ENCODE results near the gene PI4KA.
"Not testable (repeated sequence)": the region's sequence is repeated elsewhere in the genome, so short reads cannot be mapped to it uniquely, and the experiment has no call there.

Gene PI4KA

DNA sequence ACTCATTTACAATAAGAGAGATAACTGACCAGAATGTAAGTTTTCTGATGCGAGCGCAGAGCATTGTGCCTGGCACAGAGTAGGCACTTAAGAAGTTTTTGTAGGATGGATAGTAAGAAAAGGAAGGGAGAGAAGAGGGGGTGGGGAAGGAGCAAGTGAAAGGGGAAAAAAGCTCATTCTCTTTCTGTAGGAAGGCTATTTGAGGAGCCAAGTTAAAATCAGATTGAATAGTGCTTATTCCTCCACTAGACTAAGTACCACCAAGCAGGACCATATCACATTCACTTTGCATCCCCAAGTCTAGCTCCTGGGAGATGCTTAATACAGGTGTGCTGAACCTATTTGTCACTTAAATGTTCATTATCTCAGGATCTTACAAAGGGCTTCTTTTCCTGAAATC is 44.5 kb upstream of the PI4KA start:
- no peak for DNase-seq (ENCODE audit: low read depth)
- no peak overlapping the region for H3K4me3 ChIP-seq (ENCODE audit: low read depth, low read length)
- TF ChIP-seq MYC (IDR thresholded peaks at IDR 0.05; ENCODE audit: low read depth, low read length) = no peak
- TF ChIP-seq, protein P1, sequence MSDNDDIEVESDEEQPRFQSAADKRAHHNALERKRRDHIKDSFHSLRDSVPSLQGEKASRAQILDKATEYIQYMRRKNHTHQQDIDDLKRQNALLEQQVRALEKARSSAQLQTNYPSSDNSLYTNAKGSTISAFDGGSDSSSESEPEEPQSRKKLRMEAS (IDR thresholded peaks at IDR 0.05; ENCODE audit: low read depth, low read length) = no peak
- TF ChIP-seq, protein P2, sequence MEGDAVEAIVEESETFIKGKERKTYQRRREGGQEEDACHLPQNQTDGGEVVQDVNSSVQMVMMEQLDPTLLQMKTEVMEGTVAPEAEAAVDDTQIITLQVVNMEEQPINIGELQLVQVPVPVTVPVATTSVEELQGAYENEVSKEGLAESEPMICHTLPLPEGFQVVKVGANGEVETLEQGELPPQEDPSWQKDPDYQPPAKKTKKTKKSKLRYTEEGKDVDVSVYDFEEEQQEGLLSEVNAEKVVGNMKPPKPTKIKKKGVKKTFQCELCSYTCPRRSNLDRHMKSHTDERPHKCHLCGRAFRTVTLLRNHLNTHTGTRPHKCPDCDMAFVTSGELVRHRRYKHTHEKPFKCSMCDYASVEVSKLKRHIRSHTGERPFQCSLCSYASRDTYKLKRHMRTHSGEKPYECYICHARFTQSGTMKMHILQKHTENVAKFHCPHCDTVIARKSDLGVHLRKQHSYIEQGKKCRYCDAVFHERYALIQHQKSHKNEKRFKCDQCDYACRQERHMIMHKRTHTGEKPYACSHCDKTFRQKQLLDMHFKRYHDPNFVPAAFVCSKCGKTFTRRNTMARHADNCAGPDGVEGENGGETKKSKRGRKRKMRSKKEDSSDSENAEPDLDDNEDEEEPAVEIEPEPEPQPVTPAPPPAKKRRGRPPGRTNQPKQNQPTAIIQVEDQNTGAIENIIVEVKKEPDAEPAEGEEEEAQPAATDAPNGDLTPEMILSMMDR (IDR thresholded peaks at IDR 0.05; ENCODE audit: low read depth, low read length) = no peak
- TF ChIP-seq POLR2A (IDR thresholded peaks at IDR 0.05; ENCODE audit: extremely low read depth, insufficient read length) = no peak

DNA sequence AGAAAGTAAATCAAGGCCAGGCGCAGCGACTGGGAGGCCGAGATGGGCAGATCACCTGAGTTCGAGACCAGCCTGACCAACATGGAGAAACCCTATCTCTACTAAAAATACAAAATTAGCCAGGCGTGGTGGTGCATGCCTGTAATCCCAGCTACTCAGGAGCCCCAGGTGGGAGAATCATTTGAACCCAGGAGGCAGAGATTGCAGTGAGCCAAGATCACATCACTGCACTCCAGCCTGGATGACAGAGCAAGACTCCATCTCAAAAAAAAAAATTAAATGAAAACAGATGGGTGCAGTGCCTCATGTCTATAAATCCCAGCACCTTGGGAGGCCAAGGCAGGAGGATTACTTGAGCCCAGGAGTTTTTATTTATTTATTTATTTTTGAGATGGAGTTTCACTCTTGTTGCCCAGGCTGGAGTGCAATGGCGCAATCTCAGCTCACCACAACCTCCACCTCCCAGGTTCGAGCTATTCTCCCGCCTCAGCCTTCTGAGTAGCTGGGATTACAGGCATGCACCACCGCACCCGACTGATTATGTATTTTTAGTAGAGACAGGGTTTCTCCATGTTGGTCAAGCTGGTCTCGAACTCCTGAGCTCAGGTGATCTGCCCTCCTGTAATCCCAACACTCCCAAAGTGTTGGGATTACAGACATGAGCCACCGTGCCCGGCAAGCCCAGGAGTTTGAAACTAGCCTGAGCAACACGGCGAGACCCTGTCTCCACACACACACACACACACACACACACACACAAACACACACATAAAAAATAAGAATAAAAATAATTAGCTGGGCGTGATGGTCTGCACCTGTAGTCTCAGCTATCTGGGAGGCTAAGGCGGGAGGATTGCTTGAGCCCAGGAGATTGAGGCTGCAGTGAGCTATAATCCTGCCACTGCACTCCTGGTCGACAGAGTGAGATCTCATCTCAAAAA is 42.8 kb upstream of the PI4KA start:
- H3K4me3 ChIP-seq (ENCODE audit: low read depth, low read length); DNase-seq (ENCODE audit: low read depth): not testable (repeated sequence)

DNA sequence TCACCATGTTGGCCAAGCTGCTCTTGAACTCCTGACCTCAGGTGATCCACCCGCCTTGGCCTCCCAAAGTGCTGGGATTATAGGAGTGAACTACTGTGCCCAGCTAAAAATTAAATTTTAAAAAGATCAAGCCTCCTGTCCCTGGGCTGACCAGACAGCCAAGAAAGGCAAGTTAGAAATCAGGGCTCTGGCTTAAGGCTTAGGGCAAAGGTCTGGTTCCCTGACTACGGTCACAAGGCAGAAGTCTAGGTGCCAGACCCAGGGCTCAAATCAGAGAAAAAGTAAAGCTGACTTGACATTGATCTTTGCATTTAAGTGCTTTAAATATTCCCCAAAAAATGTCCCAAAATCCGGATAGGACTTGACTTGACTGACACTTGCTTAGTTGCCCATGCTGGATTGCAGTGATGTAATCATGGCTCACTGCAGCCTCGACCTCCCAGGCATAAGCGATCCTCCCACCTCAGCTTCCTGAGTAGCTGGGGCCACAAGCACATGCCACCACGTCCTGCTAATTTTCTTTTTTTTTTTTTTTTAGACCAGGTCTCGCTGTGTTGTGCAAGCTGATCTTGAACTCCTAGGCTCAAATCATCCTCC is 41.3 kb upstream of the PI4KA start:
- DNase-seq (ENCODE audit: low read depth) = peak; percentile 71
- H3K4me3 ChIP-seq (ENCODE audit: low read depth, low read length) = no peak overlapping the region
- TF ChIP-seq, protein P2 (IDR thresholded peaks at IDR 0.05; ENCODE audit: low read depth, low read length) = no peak
- TF ChIP-seq, protein P1 (IDR thresholded peaks at IDR 0.05; ENCODE audit: low read depth, low read length) = no peak
- no peak for TF ChIP-seq MYC (IDR thresholded peaks at IDR 0.05; ENCODE audit: low read depth, low read length)
- no peak for TF ChIP-seq POLR2A (IDR thresholded peaks at IDR 0.05; ENCODE audit: extremely low read depth, insufficient read length)

DNA sequence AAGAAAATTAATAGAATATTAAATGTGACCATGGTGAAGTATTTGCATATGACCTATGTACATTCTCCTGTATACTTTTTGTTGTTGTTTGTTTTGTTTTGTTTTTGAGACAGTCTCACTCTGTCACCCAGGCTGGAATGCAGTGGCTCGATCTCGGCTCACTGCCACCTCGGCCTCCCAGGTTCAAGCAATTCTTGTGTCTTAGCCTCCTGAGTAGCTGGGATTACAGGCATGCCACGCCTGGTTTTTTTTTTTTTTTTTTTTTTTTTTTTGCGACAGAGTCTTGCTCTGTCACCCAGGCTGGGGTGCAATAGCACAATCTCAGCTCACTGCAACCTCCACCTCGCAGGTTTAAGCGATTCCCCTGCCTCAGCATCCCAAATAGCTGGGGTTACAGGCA is 39.1 kb upstream of the PI4KA start:
- H3K4me3 ChIP-seq (ENCODE audit: low read depth, low read length); DNase-seq (ENCODE audit: low read depth): not testable (repeated sequence)

DNA sequence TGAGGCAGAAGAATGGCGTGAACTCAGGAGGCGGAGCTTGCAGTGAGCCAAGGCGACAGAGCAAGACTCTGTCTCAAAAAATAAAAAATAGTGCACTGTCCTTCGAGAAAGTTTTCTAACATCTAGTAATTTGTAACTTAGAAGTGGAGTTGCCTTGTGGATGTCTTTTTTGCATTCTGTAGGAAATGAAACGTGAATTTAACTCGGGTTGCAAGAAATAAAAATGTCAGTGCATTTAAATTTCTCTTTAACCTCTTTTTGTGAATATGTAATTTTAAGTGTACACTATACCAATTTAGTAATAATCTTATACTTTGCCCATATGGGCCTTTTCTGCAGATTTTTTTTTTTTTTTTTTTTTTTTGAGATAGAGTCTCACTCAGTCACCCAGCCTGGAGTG is 32.4 kb upstream of the PI4KA start:
- no peak for DNase-seq (ENCODE audit: low read depth)
- TF ChIP-seq POLR2A (IDR thresholded peaks at IDR 0.05; ENCODE audit: extremely low read depth, insufficient read length) (no peak), MYC (IDR thresholded peaks at IDR 0.05; ENCODE audit: low read depth, low read length) (no peak)
- TF ChIP-seq, protein P1 (IDR thresholded peaks at IDR 0.05; ENCODE audit: low read depth, low read length) = no peak
- TF ChIP-seq, protein P2 (IDR thresholded peaks at IDR 0.05; ENCODE audit: low read depth, low read length) = no peak
- no peak overlapping the region for H3K4me3 ChIP-seq (ENCODE audit: low read depth, low read length)

DNA sequence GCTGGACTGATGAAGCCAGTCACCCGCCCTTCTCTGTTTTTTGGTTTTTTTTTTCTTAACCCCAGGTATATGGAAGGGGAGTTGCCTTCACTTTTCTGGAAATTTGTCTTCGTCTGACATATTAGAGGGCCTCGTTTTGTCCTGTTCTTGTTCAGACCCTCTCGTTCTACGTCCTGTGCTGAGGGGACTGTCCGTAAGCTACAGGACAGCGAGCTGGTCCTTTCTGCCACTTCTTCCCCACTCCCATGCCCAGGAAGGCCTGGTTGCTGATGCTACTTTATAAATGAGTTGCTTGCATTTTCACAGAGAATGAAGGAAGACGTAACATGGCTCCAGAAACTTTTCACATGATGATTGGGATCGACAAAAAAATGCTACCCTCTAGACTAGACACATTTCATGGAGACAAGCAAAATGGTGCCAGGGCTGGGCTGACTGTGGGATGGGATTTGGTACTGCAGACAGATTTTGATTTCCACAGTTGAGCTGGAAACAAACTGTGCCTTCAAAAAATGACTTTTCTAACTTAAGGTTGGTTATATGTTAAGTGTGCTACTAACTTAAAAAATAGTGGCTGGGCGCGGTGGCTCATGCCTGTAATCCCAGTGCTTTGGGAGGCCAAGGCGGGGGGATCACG is 31.4 kb upstream of the PI4KA start:
- DNase-seq (ENCODE audit: low read depth) = no peak
- TF ChIP-seq, protein P1 (IDR thresholded peaks at IDR 0.05; ENCODE audit: low read depth, low read length) = no peak
- TF ChIP-seq MYC (IDR thresholded peaks at IDR 0.05; ENCODE audit: low read depth, low read length) = no peak
- TF ChIP-seq, protein P2 (IDR thresholded peaks at IDR 0.05; ENCODE audit: low read depth, low read length) = no peak
- TF ChIP-seq POLR2A (IDR thresholded peaks at IDR 0.05; ENCODE audit: extremely low read depth, insufficient read length) = no peak
- no peak overlapping the region for H3K4me3 ChIP-seq (ENCODE audit: low read depth, low read length)

All from NB4 (cell line).